CD14-positive monocyte (primary cell): ENCODE results near the gene NKAIN2. TPM values are rescaled to one million over a fixed set of nuclear protein-coding genes. Genes with fewer than 3 reads are reported as not detected.

Experiments used
- DNase-seq, 3 donors: peaks; one replicate each; pipeline ENCODE4 v3.0.0-alpha.2; 2011 to 2022
- H2AFZ ChIP-seq: 2 replicates; pipeline ENCODE4 v1.6.0; 2012; ENCODE audit warnings: mild to moderate bottlenecking, low read depth, low read length, inconsistent platforms; ENCODE audit not compliant: insufficient read depth, poor library complexity, severe bottlenecking
- H3K27ac ChIP-seq, 2 donors: 1 replicate in 1 of 2; 2 replicates in 1 of 2; pipeline ENCODE4 v1.5.1; 2012 to 2013; ENCODE audit warnings: low read length in 2 of 2, control low read depth in 1 of 2, inconsistent platforms in 1 of 2, low read depth in 1 of 2, mild to moderate bottlenecking in 1 of 2
- H3K27me3 ChIP-seq, 2 donors: one replicate each; pipeline versions ENCODE4 v1.6.0 to v1.6.1; 2011 to 2013; ENCODE audit warnings: low read length in 2 of 2; ENCODE audit not compliant: control insufficient read depth in 2 of 2, insufficient read depth in 2 of 2
- H3K36me3 ChIP-seq, 2 donors: replicated peaks in 1 of 2; 1 replicate in 1 of 2; 2 replicates in 1 of 2; pipeline versions ENCODE4 v1.5.1 to v1.6.1; 2012 to 2013; ENCODE audit warnings: low read length in 2 of 2, control low read depth in 1 of 2, inconsistent platforms in 1 of 2, mild to moderate bottlenecking in 1 of 2; ENCODE audit not compliant: insufficient read depth in 2 of 2, control insufficient read depth in 1 of 2
- H3K4me1 ChIP-seq, 2 donors: 1 replicate in 1 of 2; 2 replicates in 1 of 2; pipeline versions ENCODE4 v1.5.1 to v1.6.1; 2012 to 2013; ENCODE audit warnings: low read length in 2 of 2, control low read depth in 1 of 2, inconsistent platforms in 1 of 2, mild to moderate bottlenecking in 1 of 2, moderate library complexity in 1 of 2; ENCODE audit not compliant: insufficient read depth in 2 of 2, control insufficient read depth in 1 of 2
- H3K4me2 ChIP-seq: replicated peaks from 2 replicates; pipeline ENCODE3; 2012; ENCODE audit warnings: low read length, moderate library complexity, mild to moderate bottlenecking; ENCODE audit not compliant: poor library complexity, severe bottlenecking; ENCODE audit errors: extremely low read depth
- H3K4me3 ChIP-seq, 3 experiments: fragments of 200-600 bp in 1 of 3; sonication (generic) in 1 of 3; replicated peaks in 1 of 3; 1 replicate in 2 of 3; 2 replicates in 1 of 3; pipeline ENCODE4 v1.5.1; 2011 to 2013; ENCODE audit warnings: low read length in 3 of 3, mild to moderate bottlenecking in 3 of 3, control low read depth in 2 of 3, low read depth in 2 of 3, inconsistent platforms in 1 of 3, moderate library complexity in 1 of 3
- H3K79me2 ChIP-seq: 2 replicates; pipeline ENCODE4 v1.6.0; 2012; ENCODE audit warnings: mild to moderate bottlenecking, control low read depth, inconsistent platforms, low read length, moderate library complexity; ENCODE audit not compliant: insufficient read depth
- H3K9ac ChIP-seq: 2 replicates; pipeline ENCODE4 v1.6.0; 2017; ENCODE audit warnings: low read length, mild to moderate bottlenecking; ENCODE audit not compliant: insufficient read depth, poor library complexity, severe bottlenecking
- H3K9me3 ChIP-seq, 2 donors: replicated peaks in 1 of 2; 1 replicate in 1 of 2; 2 replicates in 1 of 2; pipeline versions ENCODE4 v1.5.1 to v1.6.1; 2012 to 2013; ENCODE audit warnings: low read length in 2 of 2, control low read depth in 1 of 2; ENCODE audit not compliant: control insufficient read depth in 1 of 2, insufficient read depth in 1 of 2
- H4K20me1 ChIP-seq: 2 replicates; pipeline ENCODE4 v1.6.0; 2012; ENCODE audit warnings: mild to moderate bottlenecking, low read length, control low read depth, moderate library complexity; ENCODE audit not compliant: insufficient read depth
- H3K27ac Mint-ChIP-seq, 7 donors: one replicate each; pipeline ENCODE4 v1.8.0; 2020; ENCODE audit warnings: mild to moderate bottlenecking in 7 of 7, mixed read lengths in 7 of 7, moderate library complexity in 6 of 7, inconsistent platforms in 2 of 7
- H3K27me3 Mint-ChIP-seq, 3 donors: one replicate each; pipeline ENCODE4 v1.8.0; 2021 to 2022; ENCODE audit warnings: low read depth in 3 of 3, mild to moderate bottlenecking in 3 of 3, mixed read lengths in 3 of 3, moderate library complexity in 3 of 3, inconsistent platforms in 1 of 3
- H3K36me3 Mint-ChIP-seq, 2 donors: one replicate each; pipeline ENCODE4 v1.8.0; 2020; ENCODE audit warnings: mixed read lengths in 2 of 2, inconsistent platforms in 1 of 2, mild to moderate bottlenecking in 1 of 2
- H3K4me1 Mint-ChIP-seq: one replicate; pipeline ENCODE4 v1.8.0; 2020; ENCODE audit warnings: mild to moderate bottlenecking, mixed read lengths
- H3K4me3 Mint-ChIP-seq, 2 donors: one replicate each; pipeline ENCODE4 v1.8.0; 2020; ENCODE audit warnings: mild to moderate bottlenecking in 2 of 2, mixed read lengths in 2 of 2, moderate library complexity in 1 of 2
- H3K9me3 Mint-ChIP-seq, 7 donors: one replicate each; pipeline ENCODE4 v1.8.0; 2020 to 2022; ENCODE audit warnings: mixed read lengths in 7 of 7, mild to moderate bottlenecking in 6 of 7, moderate library complexity in 6 of 7, inconsistent platforms in 2 of 7
- CTCF ChIP-seq: fragments of 200-600 bp; IDR thresholded peaks from one replicate; pipeline ENCODE4 v1.8.0; 2022; ENCODE audit warnings: antibody characterized with exemption, mild to moderate bottlenecking
- WGBS: methylation state at CpG from one replicate; pipeline ENCODE4 v1.1.5; 2013; ENCODE audit warnings: missing lambda C conversion rate; ENCODE audit not compliant: insufficient coverage; 5-methylcytosine and 5-hydroxymethylcytosine counted together
- intact Hi-C, 2 donors: fragments of 100-400 bp; cut with micrococcal nuclease; formaldehyde crosslinking; loops; one replicate each; pipeline versions ENCODE4 v1.15.0 to v1.15.1; 2023
- polyA plus RNA-seq, 3 donors: library from polyadenylated mRNA; depleted of rRNA in 1 of 3; unstranded in 2 of 3; stranded (reverse) in 1 of 3; fragments of 300-500 nt in 2 of 3; fragments of >200 nt in 1 of 3; fragmentation: Illumina TruSeq in 2 of 3; gene quantifications; 1 replicate in 2 of 3; 2 replicates in 1 of 3; pipeline ENCODE4 v1.2.3, GENCODE V29; 2012 to 2021

NKAIN2 gene
- polyA plus RNA-seq, 3 donors, result not detected

GRCh38 chr6:124674042-124674441 lies 870.4 kb downstream of the NKAIN2 start:
- Histone ChIP-seq H3K27ac (no peak overlapping the region), H3K27me3 (no peaks in the 10 kb centered on the region), H3K4me3 (no peak overlapping the region), H3K9ac (no peak overlapping the region), H3K36me3 (no peaks in the 10 kb centered on the region), H3K9me3 (peaks cover 5 to 10% of the 10 kb centered on the region in 2 donors), H2AFZ (no peak overlapping the region), H3K79me2 (no peaks in the 10 kb centered on the region), H3K4me2 (no peak overlapping the region), H4K20me1 (no peaks in the 10 kb centered on the region), H3K4me1 (no peaks in the 10 kb centered on the region)
- no peaks in the 10 kb centered on the region for H3K4me1 Mint-ChIP-seq
- no peak overlapping the region for H3K27ac Mint-ChIP-seq
- no peak for TF ChIP-seq CTCF
- H3K27me3 Mint-ChIP-seq, result no peaks in the 10 kb centered on the region
- H3K36me3 Mint-ChIP-seq, result no peaks in the 10 kb centered on the region
- WGBS, result no CpG with 5 or more reads among the region's 1 CpG
- peaks cover 0 to 20% (median 10%) of the 10 kb centered on the region in 7 donors for H3K9me3 Mint-ChIP-seq
- DNase-seq, result no peak
- no peak overlapping the region for H3K4me3 Mint-ChIP-seq
- intact Hi-C loops, result no loop called here

GRCh38 chr6:124676033-124676432 lies 872.4 kb downstream of the NKAIN2 start:
- H3K9me3 ChIP-seq, result peaks cover 8 to 17% of the 10 kb centered on the region in 2 donors
- H2AFZ ChIP-seq, result no peak overlapping the region
- H3K4me3 ChIP-seq, result no peak overlapping the region
- Mint-ChIP-seq H3K27ac (no peak overlapping the region), H3K9me3 (peaks cover 0 to 20% (median 9%) of the 10 kb centered on the region in 7 donors), H3K4me1 (no peaks in the 10 kb centered on the region), H3K36me3 (no peaks in the 10 kb centered on the region), H3K27me3 (no peaks in the 10 kb centered on the region), H3K4me3 (no peak overlapping the region)
- intact Hi-C loops, result no loop called here
- no peak overlapping the region for H3K9ac ChIP-seq
- no peaks in the 10 kb centered on the region for H4K20me1 ChIP-seq
- H3K27me3 ChIP-seq, result no peaks in the 10 kb centered on the region
- no peaks in the 10 kb centered on the region for H3K79me2 ChIP-seq
- no peak for TF ChIP-seq CTCF
- no peak overlapping the region for H3K27ac ChIP-seq
- no peak for DNase-seq
- no peaks in the 10 kb centered on the region for H3K36me3 ChIP-seq
- H3K4me1 ChIP-seq, result no peaks in the 10 kb centered on the region
- no peak overlapping the region for H3K4me2 ChIP-seq
- WGBS, result no CpG with 5 or more reads among the region's 3 CpGs
